ENCODE measurements around the gene OLA1. TPM values are rescaled to one million over a fixed set of nuclear protein-coding genes. Genes with fewer than 3 reads are reported as not detected.

The OLA1 gene
- total and polyA plus RNA-seq, 9 of the 15 experiments (the other 6 are each of a cell fraction or from before 2014, with no cell fraction given) = 208 to 353 (median 225) TPM

DNA sequence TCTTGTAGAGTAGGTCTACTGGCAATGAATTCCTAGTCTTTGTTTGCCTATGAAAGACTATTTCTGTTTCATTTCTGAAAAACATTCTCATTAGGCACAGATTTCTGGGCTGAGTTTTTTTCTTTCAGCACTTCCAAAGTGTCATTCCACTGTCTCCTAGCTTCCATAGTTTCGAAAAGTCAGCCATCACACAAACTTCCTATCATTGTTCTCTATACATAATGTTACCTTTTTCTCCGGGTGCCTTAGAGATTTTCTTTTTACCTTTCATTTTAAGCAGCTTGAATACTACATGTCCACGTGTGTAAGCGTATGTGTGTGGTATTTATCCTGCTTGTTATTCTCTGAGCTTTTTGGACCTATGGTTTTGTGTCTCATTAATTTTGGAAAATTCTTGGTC lies 55.7 kb downstream of the OLA1 start (continued):
- TF ChIP-seq TRIM24 (IDR thresholded peaks at IDR 0.05) (peak; percentile 68 to 81), CC2D1A (IDR thresholded peaks at IDR 0.05) (0 out of 2 replicates have a peak, but pooled peaks have one; percentile 14), MTA1 (IDR thresholded peaks at IDR 0.05; ENCODE audit: borderline replicate concordance) (no peak), XRCC4 (IDR thresholded peaks at IDR 0.05; ENCODE audit: extremely low read depth, insufficient read depth, insufficient read length) (no peak), FOXK2 (conservative IDR thresholded peaks at IDR 0.05 in 1 of 2, IDR thresholded peaks at IDR 0.05 in 1 of 2; ENCODE audit: low read depth in 2 of 2) (no peak)
- TF ChIP-seq, protein P1, sequence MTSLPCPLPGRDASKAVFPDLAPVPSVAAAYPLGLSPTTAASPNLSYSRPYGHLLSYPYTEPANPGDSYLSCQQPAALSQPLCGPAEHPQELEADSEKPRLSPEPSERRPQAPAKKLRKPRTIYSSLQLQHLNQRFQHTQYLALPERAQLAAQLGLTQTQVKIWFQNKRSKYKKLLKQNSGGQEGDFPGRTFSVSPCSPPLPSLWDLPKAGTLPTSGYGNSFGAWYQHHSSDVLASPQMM (CRISPR knock-in tag; IDR thresholded peaks at IDR 0.05) = no peak
- TF ChIP-seq, protein P2, sequence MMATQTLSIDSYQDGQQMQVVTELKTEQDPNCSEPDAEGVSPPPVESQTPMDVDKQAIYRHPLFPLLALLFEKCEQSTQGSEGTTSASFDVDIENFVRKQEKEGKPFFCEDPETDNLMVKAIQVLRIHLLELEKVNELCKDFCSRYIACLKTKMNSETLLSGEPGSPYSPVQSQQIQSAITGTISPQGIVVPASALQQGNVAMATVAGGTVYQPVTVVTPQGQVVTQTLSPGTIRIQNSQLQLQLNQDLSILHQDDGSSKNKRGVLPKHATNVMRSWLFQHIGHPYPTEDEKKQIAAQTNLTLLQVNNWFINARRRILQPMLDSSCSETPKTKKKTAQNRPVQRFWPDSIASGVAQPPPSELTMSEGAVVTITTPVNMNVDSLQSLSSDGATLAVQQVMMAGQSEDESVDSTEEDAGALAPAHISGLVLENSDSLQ (IDR thresholded peaks at IDR 0.05) = no peak
- TF ChIP-seq, protein P3, sequence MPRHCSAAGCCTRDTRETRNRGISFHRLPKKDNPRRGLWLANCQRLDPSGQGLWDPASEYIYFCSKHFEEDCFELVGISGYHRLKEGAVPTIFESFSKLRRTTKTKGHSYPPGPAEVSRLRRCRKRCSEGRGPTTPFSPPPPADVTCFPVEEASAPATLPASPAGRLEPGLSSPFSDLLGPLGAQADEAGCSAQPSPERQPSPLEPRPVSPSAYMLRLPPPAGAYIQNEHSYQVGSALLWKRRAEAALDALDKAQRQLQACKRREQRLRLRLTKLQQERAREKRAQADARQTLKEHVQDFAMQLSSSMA (CRISPR knock-in tag; IDR thresholded peaks at IDR 0.05) = no peak

- no peak overlapping the region for H3K4me3 ChIP-seq
- ATAC-seq = peak; percentile 57; the same call in 2 of the 3 replicates
- TF ChIP-seq MBD2 (IDR thresholded peaks at IDR 0.05; ENCODE audit: borderline replicate concordance, low read depth) = no peak
- TF ChIP-seq ESRRB (CRISPR knock-in tag; IDR thresholded peaks at IDR 0.05; ENCODE audit: borderline replicate concordance) = no peak
- peak; percentile 57 for TF ChIP-seq RBM25 (IDR thresholded peaks at IDR 0.05; ENCODE audit: low read depth, low read length, severe bottlenecking)
- no peak for TF ChIP-seq TAL1 (IDR thresholded peaks at IDR 0.05)
- TF ChIP-seq TAF1 (IDR thresholded peaks at IDR 0.05; ENCODE audit: control insufficient read depth, extremely low read depth, insufficient read depth, low read length, severe bottlenecking) = no peak
- peak; percentile 91 for TF ChIP-seq ZNF121 (CRISPR knock-in tag; conservative IDR thresholded peaks at IDR 0.05)
- TF ChIP-seq ZNF668 (CRISPR knock-in tag; IDR thresholded peaks at IDR 0.05) = no peak
- ChIA-PET POLR2A (interaction anchor here (0.9 kb wide), 1 partner anchor 54 kb away, joined by 3 read pairs; no protein-coding TSS in a partner anchor), CTCF (ENCODE audit: low intra/inter-chr PET ratio) (no interaction called here)
- H3K79me2 ChIP-seq (ENCODE audit: control insufficient read depth, insufficient read depth, low read length) = peaks cover 53% of the 10 kb centered on the region
- no peak overlapping the region for H3K4me2 ChIP-seq (ENCODE audit: insufficient read depth, low read length)
- H3K9me3 ChIP-seq (replicated peaks; ENCODE audit: control insufficient read depth, insufficient read depth, low read depth, low read length) = peaks cover 3% of the 10 kb centered on the region; the same call in 1 of the 2 replicates
- H4K20me1 ChIP-seq (replicated peaks; ENCODE audit: control insufficient read depth, insufficient read depth, low read length) = peaks cover 7% of the 10 kb centered on the region; the same call in 1 of the 2 replicates
- no peak overlapping the region for H2AFZ ChIP-seq (ENCODE audit: low read depth, low read length)
- no TSS peak for BruUV-seq (replicated peaks)
- peaks cover 18% of the 10 kb centered on the region for H3K36me3 ChIP-seq (ENCODE audit: control insufficient read depth, insufficient read depth, low read length)
- no peak for DNase-seq (ENCODE audit: extremely low read depth in 1 of 4, low spot score in 3 of 4)
- in situ Hi-C loops (cut with MboI) = no loop called here
- no peak for FAIRE-seq
- 76% methylated on average over 6 of the region's 6 CpGs for WGBS (ENCODE audit: insufficient coverage, low coverage, missing lambda C conversion rate)
- intact Hi-C loops (cut with micrococcal nuclease) = no loop called here
- H3K9me1 ChIP-seq (ENCODE audit: control insufficient read depth, insufficient read depth, low read length) = no peaks in the 10 kb centered on the region
- no peak overlapping the region for H3K9ac ChIP-seq (ENCODE audit: insufficient read depth in 1 of 2, low read depth in 2 of 2, low read length in 2 of 2)
- H3K27ac ChIP-seq (ENCODE audit: extremely low read depth, low read depth, low read length) = no peak overlapping the region
- H3K4me1 ChIP-seq (replicated peaks in 1 of 2; ENCODE audit: control insufficient read depth in 2 of 2, insufficient read depth in 2 of 2, low read length in 2 of 2) = no peaks in the 10 kb centered on the region; a peak in 1 of 5 replicates
- H3K27me3 ChIP-seq (ENCODE audit: control insufficient read depth in 2 of 2, insufficient read depth in 2 of 2, low read length in 2 of 2) = no peaks in the 10 kb centered on the region
These were observed 56.8 kb downstream of the OLA1 start for GRCh38 chr2:174191342-174192074.

All from K562 (cell line).